Right lobe of liver (tissue), 6 donors: ENCODE results near the gene NPAS2. TPM values are rescaled to one million over a fixed set of nuclear protein-coding genes. Genes with fewer than 3 reads are reported as not detected.

ENCODE experiments used
- ATAC-seq, 4 donors: fragments of 200-7000 bp; cut with Tn5 transposase; one replicate each; pipeline ENCODE4 v1.9.1; 2020; ENCODE audit warnings: mild to moderate bottlenecking in 4 of 4, moderate library complexity in 4 of 4
- DNase-seq, 3 donors: peaks; one replicate each; pipeline ENCODE4 v3.0.0-alpha.2; 2020
- H3K27ac ChIP-seq, 3 donors: fragments of 200-600 bp; one replicate each; pipeline ENCODE4 v1.8.0; 2022
- H3K27me3 ChIP-seq, 2 donors: fragments of 200-600 bp; one replicate each; pipeline ENCODE4 v1.8.0; 2022
- H3K36me3 ChIP-seq, 4 donors: fragments of 200-600 bp; sonication (generic) in 1 of 4; one replicate each; pipeline versions ENCODE4 v1.5.1 to v1.8.0; 2017 to 2022; ENCODE audit warnings: control low read depth in 1 of 4
- H3K4me1 ChIP-seq, 4 donors: fragments of 200-600 bp; sonication (generic) in 1 of 4; one replicate each; pipeline versions ENCODE4 v1.5.1 to v1.8.0; 2017 to 2022; ENCODE audit warnings: control low read depth in 1 of 4
- H3K4me3 ChIP-seq, 3 donors: fragments of 200-600 bp; one replicate each; pipeline ENCODE4 v1.8.0; 2022
- H3K9me3 ChIP-seq, 4 donors: fragments of 200-600 bp; sonication (generic) in 1 of 4; one replicate each; pipeline versions ENCODE4 v1.5.1 to v1.8.0; 2017 to 2022; ENCODE audit warnings: control low read depth in 1 of 4
- POLR2A ChIP-seq: fragments of 450-650 bp; IDR thresholded peaks from one replicate; pipeline ENCODE4 v1.6.1; 2017; ENCODE audit warnings: antibody characterized with exemption, mild to moderate bottlenecking
- WGBS: methylation state at CpG from one replicate; pipeline ENCODE4 v1.1.6; 2018; ENCODE audit warnings: low coverage, low lambda C conversion rate; ENCODE audit not compliant: insufficient coverage; ENCODE audit errors: missing lambda C conversion rate; 5-methylcytosine and 5-hydroxymethylcytosine counted together
- intact Hi-C, 2 donors: fragments of 100-400 bp; cut with DNase I; formaldehyde crosslinking; loops; one replicate each; pipeline versions ENCODE4 v1.11.2 to v1.14.1; 2022
- total RNA-seq, 6 experiments: library from RNA; depleted of rRNA in 2 of 6; stranded (reverse); fragments of >200 nt in 2 of 6; fragmentation: NEBNext Ultra II Directional in 3 of 6; extraction: Animal tissue kit (Norgen Biotek cat#: 25700) in 3 of 6; gene quantifications; one replicate each; pipeline versions ENCODE4 v1.1.0 to v1.2.4, GENCODE V29; 2016 to 2023
- TF ChIP-seq, protein P1 (sequence below), 4 donors: fragments of 200-600 bp in 3 of 4; fragments of 450-650 bp in 1 of 4; IDR thresholded peaks; one replicate each; pipeline versions ENCODE4 v1.5.1 to v1.8.0; 2016 to 2022; ENCODE audit warnings: antibody characterized with exemption in 4 of 4, mild to moderate bottlenecking in 2 of 4
- donor health status: DM: no; HTN: yes; CAD: no.
- donor health status: DM: no; HTN: no; CAD: no.
- donor health status: DM: no; HTN: no; CAD: no.
- donor health status: DM: no; HTN: yes; CAD: no.
- donor health status: DM: no; HTN: yes; CAD: no.

The NPAS2 gene
- total RNA-seq, 6 experiments from 2014 or later: 8.8 to 33.3 (median 24.5) TPM

DNA sequence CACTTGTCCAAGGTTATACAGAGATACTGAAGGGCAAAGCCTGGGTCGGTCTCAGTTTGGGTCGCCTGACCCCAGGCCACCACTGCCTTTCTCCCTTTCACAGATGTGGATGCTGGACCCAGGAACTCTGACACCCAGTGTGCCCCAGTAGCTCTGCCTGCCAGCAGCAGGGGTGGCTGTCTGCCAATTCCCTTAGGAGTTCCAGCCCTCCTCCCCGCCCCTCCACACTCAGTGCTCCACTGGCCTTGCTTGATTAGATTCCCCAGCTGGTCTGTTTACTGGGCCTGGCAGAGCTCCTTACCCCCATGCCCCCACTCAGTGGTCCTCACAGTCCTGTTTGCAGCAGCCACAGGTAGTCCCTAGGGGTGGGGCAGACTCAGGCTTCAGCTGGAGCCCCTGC, 75.5 kb downstream of the NPAS2 start:
- no peak for TF ChIP-seq POLR2A
- TF ChIP-seq, protein P1, sequence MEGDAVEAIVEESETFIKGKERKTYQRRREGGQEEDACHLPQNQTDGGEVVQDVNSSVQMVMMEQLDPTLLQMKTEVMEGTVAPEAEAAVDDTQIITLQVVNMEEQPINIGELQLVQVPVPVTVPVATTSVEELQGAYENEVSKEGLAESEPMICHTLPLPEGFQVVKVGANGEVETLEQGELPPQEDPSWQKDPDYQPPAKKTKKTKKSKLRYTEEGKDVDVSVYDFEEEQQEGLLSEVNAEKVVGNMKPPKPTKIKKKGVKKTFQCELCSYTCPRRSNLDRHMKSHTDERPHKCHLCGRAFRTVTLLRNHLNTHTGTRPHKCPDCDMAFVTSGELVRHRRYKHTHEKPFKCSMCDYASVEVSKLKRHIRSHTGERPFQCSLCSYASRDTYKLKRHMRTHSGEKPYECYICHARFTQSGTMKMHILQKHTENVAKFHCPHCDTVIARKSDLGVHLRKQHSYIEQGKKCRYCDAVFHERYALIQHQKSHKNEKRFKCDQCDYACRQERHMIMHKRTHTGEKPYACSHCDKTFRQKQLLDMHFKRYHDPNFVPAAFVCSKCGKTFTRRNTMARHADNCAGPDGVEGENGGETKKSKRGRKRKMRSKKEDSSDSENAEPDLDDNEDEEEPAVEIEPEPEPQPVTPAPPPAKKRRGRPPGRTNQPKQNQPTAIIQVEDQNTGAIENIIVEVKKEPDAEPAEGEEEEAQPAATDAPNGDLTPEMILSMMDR (IDR thresholded peaks at IDR 0.05): no peak
- H3K9me3 ChIP-seq: no peaks in the 10 kb centered on the region
- no CpG with 5 or more reads among the region's 3 CpGs for WGBS
- DNase-seq: peak; percentile 63 to 87 (median 84)
- H3K27me3 ChIP-seq: no peaks in the 10 kb centered on the region
- intact Hi-C loops: no loop called here
- H3K4me3 ChIP-seq: no peak overlapping the region
- H3K4me1 ChIP-seq: peaks cover 0 to 23% (median 0%) of the 10 kb centered on the region in 4 donors
- no peak overlapping the region for H3K27ac ChIP-seq
- no peaks in the 10 kb centered on the region for H3K36me3 ChIP-seq
- peak; percentile 68 to 94 (median 77) for ATAC-seq

DNA sequence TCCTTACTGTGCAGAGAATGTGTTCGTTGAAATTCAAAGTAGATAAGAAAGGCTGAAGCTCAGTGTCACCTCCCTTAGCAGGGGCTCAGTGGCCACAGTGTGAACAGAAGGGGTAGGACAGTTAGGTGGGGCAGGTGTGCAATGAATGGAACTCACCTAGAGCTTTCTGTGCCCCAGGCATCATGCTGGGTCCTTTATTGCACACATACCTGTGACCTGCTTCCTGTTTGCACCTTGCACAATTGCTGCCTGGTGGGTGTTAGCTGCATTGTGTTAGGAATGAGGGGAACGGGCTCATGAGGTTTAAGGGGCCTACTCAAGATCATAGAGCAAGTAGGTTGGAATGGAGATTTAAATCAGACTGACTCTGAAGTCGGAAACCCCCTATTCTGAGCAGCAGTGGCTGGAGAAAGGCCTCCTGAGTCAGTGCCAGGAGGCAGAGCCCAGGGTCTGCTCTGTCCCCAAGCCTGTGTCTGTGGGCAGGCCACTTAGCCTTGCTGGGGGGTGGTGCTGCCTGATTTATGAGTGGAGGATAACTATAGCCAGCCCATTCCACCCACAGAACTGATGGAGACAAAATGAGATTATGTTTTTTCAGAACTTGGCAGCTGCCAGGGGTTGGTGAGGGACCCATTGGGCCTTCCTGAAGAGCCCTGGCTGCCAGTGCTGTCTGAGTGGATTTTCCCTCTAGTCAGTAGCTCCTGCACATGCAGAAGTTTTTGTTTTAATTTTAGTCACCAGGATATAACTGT, 76.2 kb downstream of the NPAS2 start:
- Histone ChIP-seq H3K27me3 (no peaks in the 10 kb centered on the region), H3K4me3 (no peak overlapping the region), H3K27ac (no peak overlapping the region), H3K4me1 (peaks cover 0 to 23% (median 0%) of the 10 kb centered on the region in 4 donors), H3K9me3 (no peaks in the 10 kb centered on the region), H3K36me3 (no peaks in the 10 kb centered on the region)
- DNase-seq (no peak), ATAC-seq (no peak)
- WGBS: 67% methylated on average over 3 of the region's 3 CpGs
- TF ChIP-seq, protein P1 (IDR thresholded peaks at IDR 0.05): no peak
- TF ChIP-seq POLR2A: no peak
- intact Hi-C loops: no loop called here

DNA sequence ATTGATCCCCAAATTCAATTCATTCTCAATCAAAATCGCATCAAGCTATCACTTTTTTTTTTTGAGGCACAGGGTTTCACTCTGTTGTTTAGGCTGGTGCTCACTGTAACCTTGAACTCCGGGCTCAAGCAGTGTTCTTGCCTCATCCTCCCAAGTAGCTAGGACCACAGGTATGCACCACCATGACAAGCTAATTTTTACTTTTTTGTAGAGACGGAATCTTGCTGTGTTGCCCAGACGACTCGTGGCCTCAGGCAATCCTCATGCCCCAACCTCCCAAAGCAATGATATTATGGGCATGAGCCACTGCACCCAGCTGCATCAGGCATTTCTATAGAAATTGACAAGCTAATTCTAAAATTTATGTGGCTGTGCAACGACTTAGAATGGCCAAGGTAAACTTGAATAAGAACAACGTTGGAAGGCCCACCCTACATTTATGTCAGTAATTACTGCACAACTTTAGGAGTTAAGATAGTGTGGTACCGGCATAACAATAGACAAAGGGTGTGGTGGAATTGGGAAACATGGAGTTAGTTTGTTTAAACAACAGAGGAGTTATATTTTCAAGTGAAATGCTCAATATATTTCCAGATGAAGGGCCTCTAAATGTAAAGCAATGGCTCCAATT, 78.2 kb downstream of the NPAS2 start:
- Histone ChIP-seq H3K4me3 (no peak overlapping the region), H3K27ac (no peak overlapping the region), H3K4me1 (peaks cover 0 to 30% (median 0%) of the 10 kb centered on the region in 4 donors), H3K36me3 (no peaks in the 10 kb centered on the region), H3K27me3 (no peaks in the 10 kb centered on the region), H3K9me3 (no peaks in the 10 kb centered on the region)
- WGBS: 78% methylated on average over 7 of the region's 8 CpGs
- ATAC-seq: no peak
- DNase-seq: no peak
- TF ChIP-seq, protein P1 (IDR thresholded peaks at IDR 0.05): no peak
- no peak for TF ChIP-seq POLR2A
- intact Hi-C loops: no loop called here

DNA sequence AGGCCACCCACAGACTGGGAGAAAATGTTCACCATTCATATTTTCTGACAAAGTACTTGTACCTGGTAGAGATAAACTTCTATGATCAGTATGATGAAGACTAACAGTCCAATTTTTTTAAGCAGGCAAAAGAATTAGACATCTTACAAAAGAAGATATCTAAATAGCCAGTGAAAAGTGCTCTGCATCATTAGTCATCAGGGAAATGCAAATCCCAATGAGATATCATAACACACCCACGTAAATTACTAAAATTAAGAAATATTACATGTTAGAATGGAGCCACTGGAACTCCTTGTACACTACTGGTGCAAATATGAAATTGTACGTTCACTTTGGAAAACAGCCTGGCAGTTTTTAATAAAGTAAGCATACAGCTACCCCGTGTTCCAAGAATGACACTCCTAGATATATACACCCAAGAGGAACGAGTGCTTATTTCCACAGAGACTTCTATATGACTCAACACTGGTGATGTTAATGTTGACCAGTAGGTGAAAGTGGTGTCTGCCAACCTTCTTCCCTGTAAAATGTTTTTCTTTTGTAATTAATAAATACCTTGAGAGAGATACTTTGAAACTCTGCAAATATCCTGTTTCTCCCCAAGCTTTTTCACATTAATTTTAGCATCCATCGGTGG, 80.3 kb downstream of the NPAS2 start:
- peaks cover 0 to 15% (median 0%) of the 10 kb centered on the region in 4 donors for H3K4me1 ChIP-seq
- 87% methylated on average over 5 of the region's 5 CpGs for WGBS
- no peaks in the 10 kb centered on the region for H3K9me3 ChIP-seq
- H3K27ac ChIP-seq: no peak overlapping the region
- intact Hi-C loops: no loop called here
- no peak overlapping the region for H3K4me3 ChIP-seq
- no peaks in the 10 kb centered on the region for H3K36me3 ChIP-seq
- no peak for DNase-seq
- TF ChIP-seq, protein P1 (IDR thresholded peaks at IDR 0.05): no peak
- no peak for TF ChIP-seq POLR2A
- no peaks in the 10 kb centered on the region for H3K27me3 ChIP-seq
- ATAC-seq: no peak
